Hindlimb muscle (tissue), 1 donor: ENCODE results near the gene TECPR2. TPM values are rescaled to one million over a fixed set of nuclear protein-coding genes. Genes with fewer than 3 reads are reported as not detected.

Source experiments
- DNase-seq: peaks from one replicate; pipeline ENCODE4 v3.0.0-alpha.2; 2013
- polyA plus RNA-seq: library from polyadenylated mRNA; unstranded; fragments of 120-200 nt; gene quantifications from one replicate; pipeline ENCODE4 v1.2.1, GENCODE V29; 2013; ENCODE audit not compliant: insufficient read length

Gene TECPR2
- polyA plus RNA-seq, 1 donor: 15.7 TPM

DNA sequence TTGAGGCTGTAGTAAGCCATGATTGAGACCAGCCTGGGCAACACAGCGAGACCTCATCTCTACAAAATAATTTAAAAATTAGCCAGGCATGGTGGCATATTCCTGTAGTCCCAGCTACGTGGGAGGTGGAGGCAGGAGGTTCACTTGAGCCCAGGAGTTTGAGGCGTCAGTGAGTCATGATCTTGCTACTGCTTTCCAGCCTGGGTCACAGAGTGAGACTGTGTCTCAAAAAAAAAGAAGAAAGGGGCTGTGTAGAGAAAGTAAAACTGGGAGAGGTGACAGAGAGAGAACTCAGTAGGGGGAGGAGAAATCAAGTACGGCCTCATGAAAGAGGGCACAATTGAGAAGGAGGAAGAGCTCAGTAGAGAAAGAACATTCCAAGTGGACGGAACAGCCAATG, 12.4 kb downstream of the TECPR2 start:
- DNase-seq: no peak

DNA sequence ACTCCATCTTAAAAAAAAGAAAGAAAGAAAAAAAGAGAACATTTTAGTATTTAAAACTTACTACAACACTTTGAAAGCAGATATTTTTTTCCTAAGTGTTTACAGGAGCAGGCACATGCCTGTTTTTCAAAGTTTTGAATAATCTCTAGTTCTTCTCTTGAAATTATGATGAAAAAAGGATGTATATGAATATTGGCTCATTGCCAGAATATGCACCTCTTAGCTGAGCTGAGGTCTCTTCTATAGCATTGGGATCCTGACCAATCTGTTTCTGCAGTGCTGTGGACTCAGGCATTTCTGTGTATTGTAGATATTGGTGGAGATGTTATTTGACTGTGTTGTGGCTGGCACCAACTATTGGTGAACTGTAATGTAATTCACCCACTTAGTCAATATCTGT, 15.0 kb downstream of the TECPR2 start:
- no peak for DNase-seq

GRCh38 chr14:102378830-102379229, 16.1 kb downstream of the TECPR2 start:
- DNase-seq: no peak

DNA sequence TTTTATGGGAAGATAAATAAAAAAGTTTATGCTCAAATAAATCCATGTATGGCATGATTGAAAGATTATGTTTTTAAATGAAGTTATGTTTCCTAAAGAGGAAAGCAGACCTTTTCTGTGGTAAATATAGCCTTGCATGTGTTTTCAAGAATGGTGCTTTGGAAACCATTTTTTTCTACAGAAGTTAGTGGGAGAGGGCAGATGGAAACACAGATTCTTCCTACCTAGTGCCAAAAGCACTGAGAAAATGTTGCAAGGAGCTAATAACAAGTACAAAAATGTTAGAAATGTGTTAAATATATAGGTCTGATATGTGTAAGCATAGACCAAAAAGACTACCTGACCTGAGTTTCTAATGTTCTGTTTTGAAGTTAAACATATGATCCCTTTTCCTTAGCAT, 24.3 kb downstream of the TECPR2 start:
- DNase-seq: no peak

DNA sequence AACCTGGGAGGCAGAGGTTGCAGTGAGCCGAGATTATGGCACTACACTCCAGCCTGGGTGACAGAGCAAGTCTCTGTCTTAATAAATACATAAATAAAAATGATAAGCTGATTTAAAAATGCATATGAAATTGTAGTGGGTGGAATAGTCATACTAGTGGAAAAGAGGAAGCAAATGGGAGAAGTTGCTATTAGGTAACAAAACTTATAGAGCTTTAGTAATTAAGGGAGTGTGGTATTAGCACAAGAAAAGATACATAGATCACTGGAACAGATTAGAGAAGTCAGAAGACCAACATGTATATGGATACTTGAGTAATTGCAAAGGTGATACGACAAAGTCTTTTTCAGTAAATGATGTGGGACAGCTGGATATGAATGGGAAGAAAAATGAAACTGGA, 26.5 kb downstream of the TECPR2 start:
- no peak for DNase-seq

- DNase-seq: no peak
Observed at GRCh38 chr14:102390064-102390855, 27.5 kb downstream of the TECPR2 start.

DNA sequence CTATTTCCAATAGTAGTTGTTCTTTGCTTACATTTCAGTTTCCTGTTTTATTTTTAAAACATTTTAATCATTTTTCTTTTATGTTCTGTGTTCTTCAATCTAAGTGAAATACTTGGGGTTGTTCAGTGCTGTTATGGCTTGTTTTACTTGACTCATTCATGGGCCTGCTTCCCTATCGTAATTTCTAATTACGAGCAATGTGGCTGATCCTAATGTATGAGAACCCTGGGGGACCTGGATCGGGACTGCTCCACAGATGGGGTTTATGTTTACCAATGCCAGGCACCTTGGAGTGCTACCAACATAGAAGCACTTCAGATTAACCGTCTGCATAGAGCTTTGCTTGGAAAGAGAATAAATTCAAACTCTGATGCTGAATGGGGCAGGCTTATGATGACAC, 29.8 kb downstream of the TECPR2 start:
- DNase-seq: no peak

DNA sequence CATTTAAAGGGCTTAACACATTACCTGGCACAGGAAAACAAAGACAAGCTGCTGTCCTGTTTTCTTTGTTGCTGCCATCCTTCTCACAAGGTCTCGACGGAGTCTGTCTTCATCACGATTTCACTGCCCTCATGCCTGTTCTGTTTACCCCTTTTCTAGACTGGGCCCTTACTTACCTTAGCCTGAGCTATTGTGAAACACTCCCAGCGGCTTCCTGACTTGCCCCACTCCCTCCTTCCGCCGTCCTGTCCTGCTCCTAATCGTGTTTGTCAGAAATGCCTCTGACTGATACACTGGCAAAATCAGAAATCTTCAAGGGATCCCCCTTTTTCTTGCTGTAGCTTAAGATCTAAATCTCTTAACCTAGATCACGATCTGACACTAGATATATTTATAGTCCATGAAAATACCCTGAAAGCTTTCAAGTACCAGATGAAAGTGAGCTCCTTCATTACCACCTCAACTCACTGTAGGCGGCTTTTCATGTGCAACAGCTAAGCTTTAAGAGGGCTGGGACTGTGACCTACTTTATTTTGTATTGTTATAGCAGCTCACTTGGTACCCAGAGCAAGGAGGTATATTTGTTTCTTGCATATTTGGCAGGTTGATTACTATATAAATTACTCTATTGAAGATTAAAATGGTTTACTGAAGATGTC, 32.1 kb downstream of the TECPR2 start:
- no peak for DNase-seq

- DNase-seq: no peak
Observed at GRCh38 chr14:102396521-102396920, 33.8 kb downstream of the TECPR2 start.

- no peak for DNase-seq
Observed at GRCh38 chr14:102403028-102403427, 40.3 kb downstream of the TECPR2 start.

GRCh38 chr14:102407258-102407657, 44.5 kb downstream of the TECPR2 start:
- no peak for DNase-seq

- peak; percentile 17 for DNase-seq
Observed at GRCh38 chr14:102408724-102409123, 46.0 kb downstream of the TECPR2 start.

DNA sequence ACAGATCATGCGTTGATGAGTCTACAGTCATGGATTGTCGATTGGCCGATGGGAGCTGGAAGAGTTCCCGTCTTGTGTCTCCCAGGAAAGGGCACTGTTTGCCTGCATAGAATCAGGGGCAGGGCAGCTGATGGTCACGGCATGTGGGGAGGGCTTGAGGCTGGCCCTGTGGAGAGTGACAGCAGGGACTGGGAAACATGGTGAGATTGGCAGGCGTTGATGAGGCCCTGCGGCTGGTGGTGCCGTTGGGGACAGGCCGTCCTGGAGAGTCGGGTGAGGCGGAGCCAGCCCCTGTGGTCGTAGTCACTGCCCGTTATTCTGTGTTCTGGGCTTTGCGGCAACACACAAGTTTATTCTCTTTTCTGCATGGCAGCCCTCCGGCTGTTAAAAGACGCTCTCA, 52.9 kb downstream of the TECPR2 start:
- no peak for DNase-seq

GRCh38 chr14:102417001-102417431, 54.3 kb downstream of the TECPR2 start:
- DNase-seq: peak; percentile 73

- DNase-seq: no peak
Observed at GRCh38 chr14:102417646-102418045, 54.9 kb downstream of the TECPR2 start.

DNA sequence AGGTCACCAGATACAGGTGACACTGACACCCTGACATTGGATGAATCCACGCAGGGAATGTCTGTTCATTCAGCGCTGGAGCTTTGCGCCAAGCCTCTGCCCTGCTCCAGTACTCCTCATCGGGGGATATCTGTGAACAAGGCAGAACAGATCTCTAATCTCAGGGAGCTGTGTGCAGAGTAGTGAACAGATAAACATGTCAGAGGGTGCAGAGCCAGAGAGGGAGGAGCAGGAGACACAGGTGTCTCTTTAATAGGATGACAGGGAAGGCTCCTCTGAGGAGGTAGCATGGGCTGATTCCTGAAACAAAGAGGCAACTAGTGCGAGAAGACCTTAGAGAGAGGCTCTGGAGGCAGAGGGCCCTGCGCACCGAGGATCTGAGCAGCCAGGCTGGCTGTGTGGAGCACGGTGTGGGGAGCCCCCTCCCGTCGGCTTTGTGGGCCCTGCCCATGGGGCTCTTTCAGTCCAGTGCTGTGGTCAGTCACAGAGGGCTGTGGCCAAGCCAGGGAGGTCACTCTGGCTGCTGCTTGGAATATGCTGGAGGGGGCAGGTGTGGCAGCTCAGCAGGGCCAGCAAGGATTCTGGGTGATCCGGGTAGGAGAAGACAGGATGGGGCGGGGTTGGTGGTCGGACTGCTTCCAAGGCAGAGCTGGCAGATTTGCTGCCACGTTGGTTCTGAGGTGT, 55.6 kb downstream of the TECPR2 start:
- DNase-seq: no peak

DNA sequence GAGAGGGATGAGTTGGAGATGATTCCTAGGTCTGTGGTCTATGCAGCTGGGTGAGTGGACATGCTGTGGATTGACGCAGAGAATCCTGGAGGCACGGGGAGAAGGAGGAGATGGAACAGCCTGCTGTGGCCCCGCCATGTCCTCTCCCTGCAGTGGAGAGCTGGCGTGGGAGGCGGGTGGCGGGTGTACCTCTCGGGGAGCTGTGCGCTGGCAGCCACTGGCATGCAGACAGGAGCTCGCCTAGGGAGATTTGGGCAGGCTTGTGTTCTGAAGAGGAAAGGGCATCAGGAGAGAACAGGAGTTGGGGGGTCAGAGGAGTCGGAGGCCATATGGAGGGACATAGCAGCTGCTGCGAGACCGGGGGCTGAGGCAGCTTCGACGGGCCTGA, 56.1 kb downstream of the TECPR2 start:
- no peak for DNase-seq

GRCh38 chr14:102419276-102419675, 56.5 kb downstream of the TECPR2 start:
- no peak for DNase-seq

- DNase-seq: no peak
Observed at GRCh38 chr14:102419716-102420115, 57.0 kb downstream of the TECPR2 start.

DNA sequence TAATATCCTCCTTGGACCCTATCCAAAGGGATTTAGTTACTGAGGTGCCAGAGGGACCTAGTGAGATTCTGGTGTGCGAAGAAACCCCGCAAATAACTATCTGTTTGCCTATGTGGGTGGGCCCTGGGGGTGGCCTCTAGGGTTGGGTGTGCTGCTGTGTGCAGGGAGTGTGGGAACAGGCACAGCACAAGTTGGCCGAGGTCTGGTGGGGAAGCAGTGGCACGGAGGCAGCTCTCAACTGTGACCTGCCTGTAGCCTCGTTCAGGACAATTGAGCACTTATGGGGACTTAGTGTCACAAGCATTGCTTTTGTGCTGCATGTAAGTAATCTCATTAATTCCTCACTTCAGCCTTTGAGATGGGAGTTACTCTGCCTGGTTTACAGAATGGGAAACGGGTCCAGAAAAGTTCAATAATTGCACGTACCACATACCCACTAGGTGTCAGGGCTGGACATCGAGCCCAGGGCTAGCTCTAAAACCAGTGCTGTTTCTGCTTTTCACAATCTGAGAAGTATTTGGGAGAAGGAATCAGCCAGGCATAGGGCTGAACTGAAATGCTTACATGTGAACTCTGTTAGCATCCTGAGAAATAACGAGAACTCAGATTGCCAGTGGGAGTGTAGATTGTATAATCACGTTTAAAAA, 58.8 kb downstream of the TECPR2 start:
- DNase-seq: no peak

DNA sequence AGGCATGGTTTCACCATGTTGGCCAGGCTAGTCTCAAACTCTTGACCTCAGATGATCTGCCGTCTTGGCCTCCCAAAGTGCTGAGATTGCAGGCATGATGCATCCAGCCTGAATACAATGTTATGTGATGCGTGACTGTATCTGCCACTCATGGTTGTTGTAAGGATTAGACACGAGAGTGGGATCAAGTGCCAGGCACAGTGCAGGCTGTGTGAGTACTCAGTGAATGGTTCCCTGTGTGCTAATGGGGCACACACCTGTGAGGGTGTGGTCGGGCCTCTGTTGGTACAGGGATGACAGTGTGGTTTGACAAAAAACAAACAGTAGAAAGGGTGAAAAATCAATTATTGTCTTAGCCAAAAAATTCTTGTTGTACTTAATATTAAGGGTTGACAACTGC, 61.8 kb downstream of the TECPR2 start:
- no peak for DNase-seq

GRCh38 chr14:102424923-102425322, 62.2 kb downstream of the TECPR2 start:
- DNase-seq: no peak

- no peak for DNase-seq
Observed at GRCh38 chr14:102426796-102427195, 64.1 kb downstream of the TECPR2 start.
